ENCODE data around the gene CLDN20.

The CLDN20 gene

GRCh38 chr6:155269765-155270164 is 6.0 kb downstream of the CLDN20 start:
- no peak for DNase-seq (ENCODE audit: low read depth)

DNA sequence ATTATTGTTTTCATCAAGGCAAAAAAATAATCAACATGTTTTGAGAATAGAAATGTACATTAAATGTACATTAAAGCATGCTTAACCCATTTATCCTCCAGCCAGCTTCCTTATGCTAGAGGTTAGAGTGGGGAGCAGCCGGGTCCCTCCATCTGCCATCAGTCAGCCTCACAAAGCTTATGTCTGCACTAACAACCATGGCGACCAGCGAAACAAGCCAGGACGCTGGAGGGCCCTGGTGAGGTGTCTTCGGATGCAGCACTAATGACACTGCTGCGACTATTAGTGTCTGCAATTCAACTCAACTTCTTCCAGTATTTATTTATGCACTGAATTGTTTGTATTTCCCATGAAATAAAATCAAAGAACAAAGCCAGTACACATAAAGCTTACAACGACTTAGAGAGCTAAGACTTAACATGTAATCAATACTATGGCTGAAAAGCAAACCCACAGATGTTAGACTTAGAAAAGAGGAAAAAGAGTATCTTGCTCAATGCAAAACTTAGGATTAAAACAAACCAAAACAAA is 6.8 kb downstream of the CLDN20 start:
- no peak for DNase-seq (ENCODE audit: low read depth)

DNA sequence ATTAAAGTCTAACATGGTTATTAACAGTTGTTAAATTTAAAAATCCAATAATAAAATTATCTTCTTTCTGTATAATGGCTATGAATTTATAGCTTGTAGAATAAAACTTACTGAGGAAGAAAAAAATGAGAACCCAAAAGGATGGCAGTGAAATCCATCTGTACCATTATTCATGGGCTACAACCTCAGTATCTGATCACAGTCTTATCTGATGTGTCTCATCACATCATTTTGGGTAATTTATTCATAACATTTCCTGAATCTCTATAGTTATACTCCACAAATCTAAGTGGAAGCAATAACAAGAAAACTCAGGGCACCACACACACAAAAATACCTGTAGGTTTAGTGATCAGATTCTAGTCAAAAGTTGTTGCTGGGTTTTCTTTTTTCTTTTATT is 7.3 kb downstream of the CLDN20 start:
- no peak for DNase-seq (ENCODE audit: low read depth)

GRCh38 chr6:155272353-155273232 is 8.8 kb downstream of the CLDN20 start:
- DNase-seq (ENCODE audit: low read depth) = no peak

GRCh38 chr6:155273431-155273830 is 9.6 kb downstream of the CLDN20 start:
- DNase-seq (ENCODE audit: low read depth) = no peak

DNA sequence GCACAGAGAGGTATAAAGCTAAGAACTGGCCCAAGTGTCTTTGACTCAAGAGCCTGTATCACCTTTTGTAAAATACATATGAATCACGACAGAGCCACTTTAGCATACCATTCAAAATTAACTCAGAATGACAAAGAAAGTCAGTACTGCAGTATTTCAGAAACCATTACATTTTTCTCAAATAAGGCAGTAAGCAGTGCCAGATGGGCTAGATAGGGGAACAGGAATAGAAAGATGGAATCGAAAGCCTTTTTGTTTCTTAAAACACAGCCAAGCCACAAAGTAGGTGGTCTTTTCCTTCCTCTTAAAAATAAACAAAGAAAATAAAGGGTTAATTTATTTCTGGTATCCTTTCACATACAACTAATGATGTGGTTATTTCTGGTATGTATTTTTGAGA is 10.3 kb downstream of the CLDN20 start:
- DNase-seq (ENCODE audit: low read depth) = no peak

GRCh38 chr6:155274533-155274932 is 10.7 kb downstream of the CLDN20 start:
- no peak for DNase-seq (ENCODE audit: low read depth)

DNA sequence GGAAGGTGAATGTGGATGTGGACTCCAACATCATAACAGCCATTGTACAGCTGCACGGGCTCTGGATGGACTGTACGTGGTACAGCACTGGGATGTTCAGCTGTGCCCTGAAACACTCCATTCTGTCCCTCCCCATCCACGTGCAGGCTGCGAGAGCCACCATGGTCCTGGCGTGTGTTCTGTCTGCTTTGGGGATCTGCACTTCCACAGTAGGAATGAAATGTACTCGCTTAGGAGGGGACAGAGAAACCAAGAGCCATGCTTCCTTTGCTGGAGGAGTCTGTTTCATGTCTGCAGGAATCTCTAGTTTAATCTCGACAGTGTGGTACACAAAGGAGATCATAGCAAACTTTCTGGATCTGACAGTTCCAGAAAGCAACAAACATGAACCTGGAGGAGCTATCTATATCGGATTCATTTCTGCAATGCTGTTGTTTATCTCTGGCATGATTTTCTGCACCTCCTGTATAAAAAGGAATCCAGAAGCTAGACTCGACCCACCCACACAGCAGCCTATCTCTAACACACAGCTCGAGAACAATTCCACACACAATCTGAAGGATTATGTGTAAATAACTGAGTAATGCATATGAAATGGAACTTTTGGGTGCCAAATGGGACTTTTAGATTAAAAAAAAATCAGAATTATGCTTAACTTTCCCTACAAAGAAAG is 12.1 kb downstream of the CLDN20 start:
- DNase-seq (ENCODE audit: low read depth) = no peak

GRCh38 chr6:155276638-155277037 is 12.8 kb downstream of the CLDN20 start:
- DNase-seq (ENCODE audit: low read depth) = no peak

DNA sequence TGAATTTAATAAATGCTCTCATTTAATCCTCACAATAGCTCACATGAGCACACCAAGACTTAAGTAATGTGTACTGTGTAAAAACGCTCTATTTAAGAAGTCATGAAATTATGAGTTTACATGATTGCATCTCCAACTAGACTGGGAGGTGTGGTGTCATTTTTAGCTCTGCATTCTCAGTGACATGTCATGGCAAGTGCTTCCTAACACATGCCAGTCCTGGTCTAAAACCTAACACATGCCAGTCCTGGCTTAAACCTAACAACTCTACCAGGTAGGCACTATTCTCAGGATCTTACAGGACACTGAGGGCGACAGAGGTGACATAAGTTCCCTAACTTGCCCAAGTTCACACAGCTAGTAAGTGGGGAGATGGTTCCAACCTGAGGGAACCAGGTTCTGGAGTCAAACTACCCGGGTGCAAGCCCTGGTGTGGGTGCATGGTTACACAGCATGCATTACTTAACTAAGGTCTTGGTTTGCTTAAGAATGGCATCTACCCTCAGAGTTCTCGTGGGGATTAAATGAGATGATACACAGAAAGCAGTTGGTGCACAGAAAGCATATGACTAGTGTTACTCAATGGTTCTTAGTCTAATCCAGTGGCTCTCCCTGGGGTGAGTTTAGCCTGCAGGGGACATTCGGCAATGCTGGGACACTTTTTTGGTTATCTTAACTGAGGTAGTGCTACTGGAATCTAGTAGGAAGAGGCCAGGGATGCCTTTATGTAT is 14.7 kb downstream of the CLDN20 start:
- no peak for DNase-seq (ENCODE audit: low read depth)

GRCh38 chr6:155284775-155285174 is 21.0 kb downstream of the CLDN20 start:
- DNase-seq (ENCODE audit: low read depth) = no peak

DNA sequence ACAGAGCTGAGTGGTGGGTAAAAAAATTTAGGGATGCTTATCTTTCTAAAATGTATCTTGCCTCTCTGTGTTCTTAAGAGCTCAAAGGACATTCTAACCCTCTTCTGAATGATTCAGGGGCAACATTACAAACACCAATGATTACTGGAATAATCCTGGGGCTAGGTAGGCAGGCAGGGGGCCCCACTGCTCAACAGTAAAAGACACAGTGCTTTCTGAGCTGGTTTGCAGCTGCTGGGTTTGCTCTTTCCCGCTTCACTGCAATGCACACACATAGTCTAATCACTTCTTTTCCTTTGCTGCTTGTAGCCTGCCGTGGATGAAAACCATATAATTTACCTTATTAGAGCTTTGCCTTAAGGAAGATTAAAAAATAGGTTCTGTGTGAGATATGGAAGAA is 23.9 kb downstream of the CLDN20 start:
- DNase-seq (ENCODE audit: low read depth) = no peak

DNA sequence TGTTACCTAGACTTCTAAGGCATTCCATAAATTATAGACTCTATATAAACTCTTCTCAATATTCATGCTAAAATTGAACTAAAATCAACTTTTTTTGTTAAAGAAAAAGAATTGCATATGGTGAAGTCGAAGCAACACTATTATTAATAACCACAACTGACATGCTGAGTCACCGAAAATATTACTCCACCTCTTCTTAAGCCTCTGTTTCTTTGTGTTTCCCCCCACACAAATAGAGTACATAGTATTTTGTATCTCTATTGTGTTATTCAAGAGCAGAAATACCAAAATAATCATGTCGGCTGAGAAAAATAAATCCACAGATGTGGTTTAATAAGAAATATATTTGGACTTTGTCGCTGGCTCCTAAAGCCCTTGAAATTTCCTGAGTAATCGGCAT is 26.7 kb downstream of the CLDN20 start:
- DNase-seq (ENCODE audit: low read depth) = no peak

- no peak for DNase-seq (ENCODE audit: low read depth)
These were observed 27.5 kb downstream of the CLDN20 start for GRCh38 chr6:155291291-155291690.

GRCh38 chr6:155292711-155293110 is 28.9 kb downstream of the CLDN20 start:
- no peak for DNase-seq (ENCODE audit: low read depth)

DNA sequence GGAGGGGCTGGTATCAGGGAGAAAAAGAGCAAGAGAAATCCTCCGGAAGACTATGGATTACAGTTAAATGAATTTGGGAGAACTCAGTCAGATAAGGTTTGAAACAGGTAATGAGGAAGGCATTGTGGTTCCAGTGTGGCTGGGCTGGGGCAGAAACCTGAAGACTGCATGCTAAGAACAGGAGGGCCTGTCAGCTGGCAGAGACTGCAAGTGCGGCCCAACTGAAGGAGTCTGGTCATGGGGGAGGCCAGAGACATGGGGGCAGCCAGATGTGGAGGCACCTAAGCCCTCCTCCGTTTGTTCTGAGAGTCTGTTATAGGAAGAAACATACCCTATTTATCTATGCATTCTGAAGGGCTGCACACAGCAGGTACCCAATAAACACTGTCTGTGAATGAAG is 33.9 kb downstream of the CLDN20 start:
- no peak for DNase-seq (ENCODE audit: low read depth)

- DNase-seq (ENCODE audit: low read depth) = no peak
These were observed 38.1 kb downstream of the CLDN20 start for GRCh38 chr6:155301867-155302266.

DNA sequence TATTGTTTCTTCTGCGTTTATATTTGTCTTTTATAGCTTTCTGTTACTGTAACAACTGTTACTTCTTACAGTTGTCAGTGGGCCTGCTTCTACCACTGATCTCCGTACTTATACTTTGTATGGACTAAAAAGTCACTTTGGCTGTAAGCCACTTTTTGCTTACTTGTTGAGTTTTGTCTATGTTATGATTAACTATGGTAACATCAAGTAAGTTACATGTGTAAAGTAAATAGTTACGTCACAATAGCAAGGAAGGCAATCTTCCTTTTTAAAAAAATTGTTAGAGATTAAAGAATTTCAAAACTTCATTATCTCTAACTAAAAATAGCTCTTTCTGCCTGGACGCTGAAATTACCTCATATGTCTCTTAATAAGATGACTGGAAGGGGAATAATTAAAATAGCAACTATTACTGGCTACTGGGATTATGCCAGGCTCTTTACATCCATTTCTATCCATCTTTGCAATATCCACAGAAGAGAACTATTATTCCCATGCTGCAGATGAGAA is 39.6 kb downstream of the CLDN20 start:
- no peak for DNase-seq (ENCODE audit: low read depth)

DNA sequence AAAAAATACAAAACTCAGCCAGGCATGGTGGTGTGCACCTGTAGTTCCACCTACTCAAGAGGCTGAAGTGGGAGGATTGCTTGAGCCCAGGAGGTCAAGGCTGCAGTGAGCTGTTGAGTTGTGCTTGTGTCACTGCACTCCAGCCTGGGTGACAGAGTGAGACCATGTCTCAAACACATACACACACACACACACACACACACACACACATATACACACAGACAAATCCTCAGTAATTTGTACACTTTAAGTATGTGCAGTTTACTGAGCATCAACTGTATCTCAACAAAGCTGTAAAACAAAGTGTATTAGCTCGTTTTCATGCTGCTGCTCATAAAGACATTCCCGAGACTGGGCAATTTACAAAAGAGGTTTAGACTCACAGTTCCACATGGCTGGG is 43.1 kb downstream of the CLDN20 start:
- DNase-seq (ENCODE audit: low read depth) = no peak

DNA sequence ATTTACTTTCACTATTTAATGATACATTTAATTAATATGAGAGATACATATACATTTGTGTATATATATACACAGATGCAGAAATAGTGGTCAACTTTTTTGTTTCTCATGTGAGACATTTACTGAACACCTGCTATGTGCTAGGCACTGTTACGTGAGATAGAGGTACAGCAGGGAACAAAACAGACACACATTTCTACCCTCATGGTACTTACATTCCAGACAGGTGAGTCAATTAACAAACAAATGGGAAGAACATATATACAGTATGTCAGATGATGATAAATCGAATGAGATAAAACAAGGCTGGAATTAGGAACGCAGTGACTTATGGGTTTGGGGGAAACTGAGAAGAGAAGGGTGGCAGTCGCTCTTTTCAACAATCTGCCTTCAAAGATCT is 45.3 kb downstream of the CLDN20 start:
- DNase-seq (ENCODE audit: low read depth) = no peak

DNA sequence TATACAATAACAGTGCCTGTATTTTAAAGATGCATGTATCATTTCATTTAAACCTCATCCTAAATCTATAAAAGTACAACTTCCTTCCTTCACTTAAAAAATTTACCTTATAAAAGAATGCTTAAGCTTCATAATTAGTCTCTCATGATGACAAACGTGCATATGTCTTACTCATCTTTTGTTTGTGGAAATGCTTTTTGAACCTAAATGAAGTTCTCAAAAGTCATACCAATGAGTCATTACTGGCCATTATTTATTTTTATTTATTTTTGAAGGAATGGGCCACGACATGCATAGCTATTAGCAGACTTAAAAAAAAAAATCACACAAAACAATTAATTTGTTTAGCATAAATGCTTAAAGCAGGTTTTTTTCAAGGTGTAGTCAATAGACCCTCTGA is 46.8 kb downstream of the CLDN20 start:
- no peak for DNase-seq (ENCODE audit: low read depth)

GRCh38 chr6:155311086-155311485 is 47.3 kb downstream of the CLDN20 start:
- DNase-seq (ENCODE audit: low read depth) = no peak

All from T follicular helper cell (primary cell).